CD4-positive, alpha-beta T cell (primary cell): Measurements from ENCODE around the gene BRD1. TPM values are rescaled to one million over a fixed set of nuclear protein-coding genes. Genes with fewer than 3 reads are reported as not detected.

ENCODE experiments used
- ATAC-seq: fragments of 200-7000 bp; cut with Tn5 transposase; one replicate; pipeline ENCODE4 v1.10.0; 2022; ENCODE audit warnings: mild to moderate bottlenecking; ENCODE audit not compliant: poor library complexity
- CTCF ChIA-PET: fragments of 350-600 bp; sonication (Branson Sonifier 250); formaldehyde crosslinking; loops from one replicate; lab custom pipeline; 2021; ENCODE audit warnings: antibody characterized with exemption, inconsistent platforms; lab: Charles Lee
- POLR2A ChIA-PET: fragments of 350-600 bp; sonication (Branson Sonifier 250); formaldehyde crosslinking; loops from one replicate; lab custom pipeline; 2021; ENCODE audit warnings: antibody characterized with exemption, inconsistent platforms; lab: Charles Lee
- DNase-seq, 14 experiments: peaks; one replicate each; pipeline ENCODE4 v3.0.0-alpha.2; 2013 to 2020; ENCODE audit warnings: mixed read lengths in 2 of 14
- H3K27ac ChIP-seq, 2 donors: one replicate each; pipeline versions ENCODE4 v1.5.1 to v1.7.0; 2013; ENCODE audit warnings: low read length in 2 of 2, low read depth in 1 of 2, mild to moderate bottlenecking in 1 of 2
- H3K27me3 ChIP-seq, 2 experiments: 1 replicate in 1 of 2; 2 replicates in 1 of 2; pipeline versions ENCODE4 v1.6.1 to v1.7.0; 2013; ENCODE audit warnings: low read length in 2 of 2, control low read depth in 1 of 2, mild to moderate bottlenecking in 1 of 2, moderate library complexity in 1 of 2; ENCODE audit not compliant: insufficient read depth in 2 of 2, control insufficient read depth in 1 of 2
- H3K36me3 ChIP-seq: one replicate; pipeline ENCODE4 v1.6.1; 2013; ENCODE audit warnings: low read length, control low read depth; ENCODE audit not compliant: insufficient read depth
- H3K4me1 ChIP-seq: one replicate; pipeline ENCODE4 v1.6.1; 2013; ENCODE audit warnings: low read length, control low read depth; ENCODE audit not compliant: insufficient read depth
- H3K4me3 ChIP-seq: one replicate; pipeline ENCODE4 v1.5.1; 2013; ENCODE audit warnings: mild to moderate bottlenecking, low read length, moderate library complexity
- H3K9me3 ChIP-seq, 2 experiments: 1 replicate in 1 of 2; 2 replicates in 1 of 2; pipeline versions ENCODE4 v1.6.1 to v1.7.0; 2013; ENCODE audit warnings: low read length in 2 of 2, mild to moderate bottlenecking in 2 of 2, control low read depth in 1 of 2, moderate library complexity in 1 of 2; ENCODE audit not compliant: control insufficient read depth in 1 of 2, insufficient read depth in 1 of 2
- H3K27ac Mint-ChIP-seq: one replicate; pipeline ENCODE4 v1.8.0; 2020; ENCODE audit warnings: mixed read lengths
- H3K27me3 Mint-ChIP-seq: one replicate; pipeline ENCODE4 v1.8.0; 2021; ENCODE audit warnings: mixed read lengths
- H3K36me3 Mint-ChIP-seq: one replicate; pipeline ENCODE4 v1.8.0; 2021; ENCODE audit warnings: low read depth, mixed read lengths
- H3K4me1 Mint-ChIP-seq: one replicate; pipeline ENCODE4 v1.8.0; 2021; ENCODE audit warnings: low read depth, mixed read lengths
- H3K4me3 Mint-ChIP-seq: one replicate; pipeline ENCODE4 v1.8.0; 2020; ENCODE audit warnings: mild to moderate bottlenecking, mixed read lengths
- H3K9me3 Mint-ChIP-seq: one replicate; pipeline ENCODE4 v1.8.0; 2020; ENCODE audit warnings: mixed read lengths
- intact Hi-C, 2 experiments: fragments of 100-400 bp; cut with DNase I in 1 of 2; cut with micrococcal nuclease in 1 of 2; formaldehyde crosslinking; loops; one replicate each; pipeline versions ENCODE4 v1.15.1 to v1.9.0; 2023 to 2025; cut with DNase I, micrococcal nuclease
- total RNA-seq, 174 experiments: library from RNA in 2 of 174; stranded (reverse) in 2 of 174; gene quantifications; one replicate each; pipeline ENCODE4 v1.2.3 and lab custom pipeline; 2021 to 2026
- TF ChIP-seq, protein P1 (sequence below): fragments of 200-600 bp; IDR thresholded peaks from one replicate; pipeline ENCODE4 v1.8.0; 2022; ENCODE audit warnings: antibody characterized with exemption, mild to moderate bottlenecking

BRD1 gene
- total RNA-seq, 2 experiments from 2014 or later = 129 to 130 TPM

GRCh38 chr22:49817359-49817758 lies 10.3 kb downstream of the BRD1 start:
- intact Hi-C loops = loop anchor here in 1 of 2 experiments (1.0 kb wide), 1 partner anchor 8 kb away; no protein-coding TSS in a partner anchor
- Mint-ChIP-seq H3K36me3 (peaks cover 89% of the 10 kb centered on the region), H3K4me3 (peak overlapping the region; percentile 9), H3K4me1 (peaks cover 73% of the 10 kb centered on the region), H3K27ac (peak overlapping the region; percentile 61), H3K27me3 (no peaks in the 10 kb centered on the region), H3K9me3 (no peaks in the 10 kb centered on the region)
- ATAC-seq (peak; percentile 52), DNase-seq (peak in 1 of 14 experiments; percentile 27)
- POLR2A ChIA-PET = interaction anchor here (1.3 kb wide), 1 partner anchor 8 kb away, joined by 5 read pairs; no protein-coding TSS in a partner anchor
- Histone ChIP-seq H3K27me3 (no peaks in the 10 kb centered on the region), H3K9me3 (no peaks in the 10 kb centered on the region), H3K36me3 (peaks cover 70% of the 10 kb centered on the region), H3K4me1 (peaks cover 74% of the 10 kb centered on the region), H3K4me3 (no peak overlapping the region), H3K27ac (no peak overlapping the region)
- TF ChIP-seq, protein P1, sequence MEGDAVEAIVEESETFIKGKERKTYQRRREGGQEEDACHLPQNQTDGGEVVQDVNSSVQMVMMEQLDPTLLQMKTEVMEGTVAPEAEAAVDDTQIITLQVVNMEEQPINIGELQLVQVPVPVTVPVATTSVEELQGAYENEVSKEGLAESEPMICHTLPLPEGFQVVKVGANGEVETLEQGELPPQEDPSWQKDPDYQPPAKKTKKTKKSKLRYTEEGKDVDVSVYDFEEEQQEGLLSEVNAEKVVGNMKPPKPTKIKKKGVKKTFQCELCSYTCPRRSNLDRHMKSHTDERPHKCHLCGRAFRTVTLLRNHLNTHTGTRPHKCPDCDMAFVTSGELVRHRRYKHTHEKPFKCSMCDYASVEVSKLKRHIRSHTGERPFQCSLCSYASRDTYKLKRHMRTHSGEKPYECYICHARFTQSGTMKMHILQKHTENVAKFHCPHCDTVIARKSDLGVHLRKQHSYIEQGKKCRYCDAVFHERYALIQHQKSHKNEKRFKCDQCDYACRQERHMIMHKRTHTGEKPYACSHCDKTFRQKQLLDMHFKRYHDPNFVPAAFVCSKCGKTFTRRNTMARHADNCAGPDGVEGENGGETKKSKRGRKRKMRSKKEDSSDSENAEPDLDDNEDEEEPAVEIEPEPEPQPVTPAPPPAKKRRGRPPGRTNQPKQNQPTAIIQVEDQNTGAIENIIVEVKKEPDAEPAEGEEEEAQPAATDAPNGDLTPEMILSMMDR = no peak
- CTCF ChIA-PET = interaction anchor here (0.5 kb wide), 1 partner anchor 15 kb away, joined by 3 read pairs; no protein-coding TSS in a partner anchor

DNA sequence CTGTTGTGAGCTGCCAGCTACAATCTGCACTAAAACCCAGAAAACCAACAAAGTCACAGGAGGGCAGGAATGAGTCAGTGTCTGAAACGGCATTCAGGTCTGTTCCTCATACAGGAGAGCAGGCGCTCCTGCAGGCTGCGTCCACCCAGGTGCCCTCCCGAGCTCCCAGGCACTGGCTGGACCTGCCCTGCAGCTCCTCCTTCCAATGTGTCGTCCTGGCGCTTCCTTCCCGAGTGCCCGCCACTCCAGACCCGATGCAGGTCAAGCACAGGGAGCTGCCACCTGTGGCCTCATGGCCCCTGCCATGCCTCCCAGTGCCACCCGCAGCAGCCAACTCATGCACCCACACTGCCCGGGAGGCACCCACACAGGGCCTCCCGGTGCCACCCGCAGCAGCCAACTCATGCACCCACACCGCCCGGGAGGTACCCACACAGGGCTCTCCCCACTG lies 12.0 kb downstream of the BRD1 start:
- H3K27me3 Mint-ChIP-seq = no peaks in the 10 kb centered on the region
- H3K4me3 ChIP-seq = no peak overlapping the region
- peaks cover 77% of the 10 kb centered on the region for H3K4me1 ChIP-seq
- H3K9me3 ChIP-seq = no peaks in the 10 kb centered on the region
- no peaks in the 10 kb centered on the region for H3K27me3 ChIP-seq
- H3K9me3 Mint-ChIP-seq = no peaks in the 10 kb centered on the region
- H3K27ac ChIP-seq = no peak overlapping the region
- ChIA-PET POLR2A (no interaction called here), CTCF (no interaction called here)
- ATAC-seq (no peak), DNase-seq (peak in 1 of 14 experiments; percentile 21)
- TF ChIP-seq, protein P1 = no peak
- H3K36me3 ChIP-seq = peaks cover 54% of the 10 kb centered on the region
- H3K4me3 Mint-ChIP-seq = peak overlapping the region; percentile 42
- intact Hi-C loops = no loop called here
- H3K27ac Mint-ChIP-seq = peak overlapping the region; percentile 61
- H3K36me3 Mint-ChIP-seq = peaks cover 86% of the 10 kb centered on the region
- H3K4me1 Mint-ChIP-seq = peaks cover 81% of the 10 kb centered on the region

- H3K27me3 Mint-ChIP-seq = no peaks in the 10 kb centered on the region
- H3K36me3 Mint-ChIP-seq = peaks cover 82% of the 10 kb centered on the region
- H3K36me3 ChIP-seq = peaks cover 46% of the 10 kb centered on the region
- DNase-seq (no peak), ATAC-seq (no peak)
- H3K27me3 ChIP-seq = no peaks in the 10 kb centered on the region
- H3K27ac ChIP-seq = no peak overlapping the region
- H3K4me1 Mint-ChIP-seq = peaks cover 83% of the 10 kb centered on the region
- peak overlapping the region; percentile 61 for H3K27ac Mint-ChIP-seq
- no peaks in the 10 kb centered on the region for H3K9me3 Mint-ChIP-seq
- H3K4me1 ChIP-seq = peaks cover 74% of the 10 kb centered on the region
- intact Hi-C loops = no loop called here
- CTCF ChIA-PET = no interaction called here
- POLR2A ChIA-PET = interaction anchor here (1.1 kb wide), 1 partner anchor 41 kb away, joined by 3 read pairs; no protein-coding TSS in a partner anchor
- H3K4me3 ChIP-seq = no peak overlapping the region
- H3K9me3 ChIP-seq = no peaks in the 10 kb centered on the region
- TF ChIP-seq, protein P1 = no peak
- H3K4me3 Mint-ChIP-seq = peak overlapping the region; percentile 20
These were observed 12.8 kb downstream of the BRD1 start for GRCh38 chr22:49814856-49815255.
